Activated CD8-positive, alpha-beta memory T cell treated with anti-CD3 and anti-CD28 coated beads, Interleukin-2, amount 50 U/mL, for 48 hours (primary cell): Measurements from ENCODE around the gene AIFM3.
"Not testable (repeated sequence)": the region's sequence is repeated elsewhere in the genome, so short reads cannot be mapped to it uniquely, and the experiment has no call there.

Source experiments
- DNase-seq: peaks from one replicate; pipeline ENCODE4 v3.0.0-alpha.2; 2020

Gene AIFM3

GRCh38 chr22:20942203-20942902, 24.7 kb upstream of the AIFM3 start:
- not testable (repeated sequence) for DNase-seq

- no peak for DNase-seq
Observed at GRCh38 chr22:20943104-20943933, 23.7 kb upstream of the AIFM3 start.

- no peak for DNase-seq
Observed at GRCh38 chr22:20944042-20944441, 23.0 kb upstream of the AIFM3 start.

GRCh38 chr22:20945578-20945934, 21.5 kb upstream of the AIFM3 start:
- no peak for DNase-seq

GRCh38 chr22:20946080-20946986, 20.7 kb upstream of the AIFM3 start:
- DNase-seq, result no peak

GRCh38 chr22:20946991-20947390, 20.1 kb upstream of the AIFM3 start:
- no peak for DNase-seq

- no peak for DNase-seq
Observed at GRCh38 chr22:20948450-20948849, 18.6 kb upstream of the AIFM3 start.

- DNase-seq, result no peak
Observed at GRCh38 chr22:20948989-20949388, 18.1 kb upstream of the AIFM3 start.

- no peak for DNase-seq
Observed at GRCh38 chr22:20949698-20950183, 17.3 kb upstream of the AIFM3 start.

- no peak for DNase-seq
Observed at GRCh38 chr22:20951151-20951931, 15.7 kb upstream of the AIFM3 start.

GRCh38 chr22:20951932-20952380, 15.1 kb upstream of the AIFM3 start:
- DNase-seq, result no peak

- no peak for DNase-seq
Observed at GRCh38 chr22:20952544-20953341, 14.3 kb upstream of the AIFM3 start.

- no peak for DNase-seq
Observed at GRCh38 chr22:20953342-20953608, 13.8 kb upstream of the AIFM3 start.

GRCh38 chr22:20953668-20954500, 13.2 kb upstream of the AIFM3 start:
- DNase-seq, result no peak

GRCh38 chr22:20955548-20955947, 11.5 kb upstream of the AIFM3 start:
- DNase-seq, result no peak

- DNase-seq, result no peak
Observed at GRCh38 chr22:20956258-20957101, 10.6 kb upstream of the AIFM3 start.

- no peak for DNase-seq
Observed at GRCh38 chr22:20957102-20957682, 9.9 kb upstream of the AIFM3 start.

- DNase-seq, result peak; percentile 59
Observed at GRCh38 chr22:20957683-20958431, 9.2 kb upstream of the AIFM3 start.
